Astrocyte (in vitro differentiated cells and primary cell): ENCODE measurements around the gene WDR20.

Experiments
- CTCF ChIP-seq: IDR thresholded peaks from 2 replicates; pipeline ENCODE4 v1.5.1; 2011; ENCODE audit warnings: low read depth, mild to moderate bottlenecking, inconsistent platforms, low read length, moderate library complexity; ENCODE audit not compliant: insufficient read depth
- EZH2 ChIP-seq: IDR thresholded peaks from 2 replicates; pipeline ENCODE4 v1.6.1; 2012; ENCODE audit warnings: mild to moderate bottlenecking, low read length, inconsistent platforms; ENCODE audit not compliant: insufficient read depth

GRCh38 chr14:102201776-102202175 lies 62.1 kb downstream of the WDR20 start:
- TF ChIP-seq CTCF (no peak), EZH2 (no peak)
